Upper lobe of right lung (tissue), 1 donor: ENCODE data around the gene ARL4A. TPM values are rescaled to one million over a fixed set of nuclear protein-coding genes. Genes with fewer than 3 reads are reported as not detected.

Experiments used
- ATAC-seq: fragments of 200-7000 bp; cut with Tn5 transposase; one replicate; pipeline ENCODE4 v1.9.1; 2020; ENCODE audit warnings: mild to moderate bottlenecking, moderate library complexity
- DNase-seq: peaks from one replicate; pipeline ENCODE4 v3.0.0-alpha.2; 2020
- H3K27ac ChIP-seq: fragments of 200-600 bp; one replicate; pipeline ENCODE4 v1.8.0; 2022
- H3K27me3 ChIP-seq: fragments of 200-600 bp; one replicate; pipeline ENCODE4 v1.8.0; 2022; ENCODE audit warnings: mild to moderate bottlenecking
- H3K36me3 ChIP-seq: fragments of 200-600 bp; one replicate; pipeline ENCODE4 v1.8.0; 2022
- H3K4me1 ChIP-seq: fragments of 200-600 bp; one replicate; pipeline ENCODE4 v1.8.0; 2022
- H3K4me3 ChIP-seq: fragments of 200-600 bp; one replicate; pipeline ENCODE4 v1.8.0; 2022; ENCODE audit warnings: mild to moderate bottlenecking
- H3K9me3 ChIP-seq: fragments of 200-600 bp; one replicate; pipeline ENCODE4 v1.8.0; 2022
- CTCF ChIP-seq: fragments of 200-600 bp; IDR thresholded peaks from one replicate; pipeline ENCODE4 v1.8.0; 2022; ENCODE audit warnings: antibody characterized with exemption
- intact Hi-C: fragments of 100-400 bp; cut with DNase I; formaldehyde crosslinking; loops from one replicate; pipeline ENCODE4 v1.11.0; 2022
- long read RNA-seq: library from polyadenylated mRNA; unstranded; transcript quantifications from one replicate; pipeline ENCODE4 v2.0.0, GENCODE V29; 2021
- total RNA-seq: library from RNA; stranded (reverse); fragmentation: NEBNext Ultra II Directional; extraction: Animal tissue kit (Norgen Biotek cat#: 25700); gene quantifications from one replicate; pipeline ENCODE4 v1.2.1, GENCODE V29; 2021
- donor health status: DM: no; HTN: yes; CAD: no; lungs with severe emphysema.

ARL4A gene, protein sequence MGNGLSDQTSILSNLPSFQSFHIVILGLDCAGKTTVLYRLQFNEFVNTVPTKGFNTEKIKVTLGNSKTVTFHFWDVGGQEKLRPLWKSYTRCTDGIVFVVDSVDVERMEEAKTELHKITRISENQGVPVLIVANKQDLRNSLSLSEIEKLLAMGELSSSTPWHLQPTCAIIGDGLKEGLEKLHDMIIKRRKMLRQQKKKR
- 35.6 TPM for total RNA-seq
- long read RNA-seq, transcript ARL4A-201 (2 exons, 1,147 nt), result major isoform, 11 of 29 reads
- long read RNA-seq, transcript ARL4A-204 (2 exons, 1,144 nt), result minor isoform, 6 of 29 reads
- long read RNA-seq, transcript ARL4A-206 (2 exons, 845 nt), result minor isoform, 9 of 29 reads
- long read RNA-seq, partial matches to known transcripts, result 0 of 29 reads
- long read RNA-seq, other reads (novel, unspliced or antisense), result 1 of 29 reads

DNA sequence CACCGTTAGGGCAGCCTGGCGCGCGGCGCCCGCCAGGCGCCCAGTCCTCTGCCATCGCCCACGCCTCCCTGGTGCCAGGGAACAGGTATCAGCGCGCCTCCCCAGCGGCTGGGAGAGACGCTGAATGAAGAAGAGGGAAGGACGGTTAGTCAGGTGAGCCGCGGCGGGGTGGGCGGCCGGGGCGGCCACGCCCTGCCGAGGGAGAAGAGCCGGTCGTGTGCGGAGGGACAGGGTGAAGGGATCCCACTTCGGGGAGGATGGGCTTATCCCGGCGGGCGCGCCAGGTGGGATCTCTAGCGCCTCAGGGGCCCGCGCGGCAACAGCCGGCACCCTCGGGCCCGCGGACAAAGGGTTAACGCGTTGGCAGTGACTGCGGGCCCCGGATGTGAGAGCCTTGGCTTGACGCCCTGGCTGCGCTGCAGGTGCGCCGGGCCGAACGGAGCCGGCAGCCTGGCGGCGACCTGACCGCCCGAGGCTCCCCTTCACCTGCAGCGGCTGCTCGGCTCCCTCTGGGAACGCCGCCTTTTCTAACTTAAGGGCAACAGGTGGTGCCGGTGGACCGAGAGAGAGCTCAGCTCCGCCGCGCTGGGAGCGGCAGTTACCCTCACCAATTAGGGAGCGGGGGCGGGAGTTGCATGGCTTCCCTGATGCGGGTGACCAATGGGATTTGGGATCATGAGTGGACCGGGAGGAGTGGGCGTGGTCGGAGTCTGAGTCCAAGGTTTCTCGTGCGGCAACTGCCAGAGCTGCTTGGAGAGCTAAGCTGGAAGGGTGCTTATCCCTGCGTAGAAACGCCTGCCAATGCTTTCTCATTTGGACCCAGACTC lies at the start of gene ARL4A:
Gene ARL4A, plus strand, starts transcription at position 743 of the 827 bp plus-strand sequence. CDS start 622 bp downstream, outside the sequence.
- Histone ChIP-seq H3K27me3 (no peaks in the 10 kb centered on the region), H3K27ac (peak within 1 kb of the TSS; percentile 96), H3K4me3 (peak within 1 kb of the TSS; percentile 89), H3K9me3 (no peaks in the 10 kb centered on the region), H3K36me3 (no peaks in the 10 kb centered on the region), H3K4me1 (peaks cover 3% of the 10 kb centered on the region)
- intact Hi-C loops, result no loop called here
- ATAC-seq (peak; percentile 95), DNase-seq (peak; percentile 99)
- TF ChIP-seq CTCF, result peak; percentile 20

- H3K36me3 ChIP-seq, result no peaks in the 10 kb centered on the region
- H3K4me1 ChIP-seq, result no peaks in the 10 kb centered on the region
- H3K27ac ChIP-seq, result no peak overlapping the region
- peak; percentile 50 for ATAC-seq
- TF ChIP-seq CTCF, result no peak
- no peaks in the 10 kb centered on the region for H3K27me3 ChIP-seq
- H3K4me3 ChIP-seq, result no peak overlapping the region
- DNase-seq, result no peak
- intact Hi-C loops, result no loop called here
- H3K9me3 ChIP-seq, result no peaks in the 10 kb centered on the region
Measured at GRCh38 chr7:12637819-12638592, 49.4 kb upstream of the ARL4A start.

GRCh38 chr7:12638851-12639456 lies 48.5 kb upstream of the ARL4A start:
- Histone ChIP-seq H3K9me3 (no peaks in the 10 kb centered on the region), H3K4me1 (no peaks in the 10 kb centered on the region), H3K36me3 (no peaks in the 10 kb centered on the region), H3K27me3 (no peaks in the 10 kb centered on the region), H3K27ac (no peak overlapping the region), H3K4me3 (no peak overlapping the region)
- ATAC-seq (peak; percentile 62), DNase-seq (no peak)
- peak; percentile 66 for TF ChIP-seq CTCF
- intact Hi-C loops, result no loop called here

DNA sequence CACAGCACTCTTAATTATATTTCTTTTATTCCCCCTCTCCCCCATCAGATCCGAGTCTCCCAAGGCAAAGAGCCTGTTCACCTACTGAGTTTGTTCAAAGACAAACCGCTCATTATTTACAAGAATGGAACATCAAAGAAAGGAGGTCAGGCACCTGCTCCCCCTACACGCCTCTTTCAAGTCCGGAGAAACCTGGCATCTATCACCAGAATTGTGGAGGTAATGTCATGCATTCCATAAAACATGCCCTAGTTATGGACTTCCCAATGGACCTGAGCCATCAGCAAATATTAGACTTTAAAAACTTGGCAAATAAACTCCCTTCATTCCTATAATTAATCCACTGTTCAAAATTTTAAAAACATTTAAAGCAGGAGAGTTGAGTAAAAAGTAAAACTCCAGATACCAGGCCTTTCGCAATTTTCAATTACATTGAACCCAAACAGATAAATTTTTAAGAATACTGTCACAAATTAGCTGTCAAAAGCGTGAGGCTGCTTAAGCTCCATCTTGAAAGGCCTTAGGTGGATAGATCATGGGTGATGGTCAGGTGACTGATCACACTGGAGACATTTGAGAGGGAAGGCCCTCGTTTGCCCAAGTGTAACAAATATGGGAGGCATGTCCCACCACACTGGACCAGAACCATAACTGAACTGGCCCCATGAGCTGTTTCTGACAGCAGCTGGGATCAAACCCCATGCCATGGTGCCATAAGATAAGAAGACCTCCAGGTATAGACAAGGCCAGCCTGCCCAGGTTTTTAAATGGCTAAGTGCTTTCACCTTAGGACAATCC lies 46.9 kb upstream of the ARL4A start:
- Histone ChIP-seq H3K9me3 (no peaks in the 10 kb centered on the region), H3K27me3 (no peaks in the 10 kb centered on the region), H3K27ac (no peak overlapping the region), H3K36me3 (no peaks in the 10 kb centered on the region), H3K4me1 (no peaks in the 10 kb centered on the region), H3K4me3 (no peak overlapping the region)
- ATAC-seq (no peak), DNase-seq (no peak)
- no peak for TF ChIP-seq CTCF
- intact Hi-C loops, result loop anchor here (10.0 kb wide), 1 partner anchor 624 kb away; no protein-coding TSS in a partner anchor
